ENCODE measurements around the gene RTEL1. TPM values are rescaled to one million over a fixed set of nuclear protein-coding genes. Genes with fewer than 3 reads are reported as not detected.

Gene RTEL1
- total RNA-seq, 2 donors from 2014 or later, result 26.8 to 34.6 TPM

DNA sequence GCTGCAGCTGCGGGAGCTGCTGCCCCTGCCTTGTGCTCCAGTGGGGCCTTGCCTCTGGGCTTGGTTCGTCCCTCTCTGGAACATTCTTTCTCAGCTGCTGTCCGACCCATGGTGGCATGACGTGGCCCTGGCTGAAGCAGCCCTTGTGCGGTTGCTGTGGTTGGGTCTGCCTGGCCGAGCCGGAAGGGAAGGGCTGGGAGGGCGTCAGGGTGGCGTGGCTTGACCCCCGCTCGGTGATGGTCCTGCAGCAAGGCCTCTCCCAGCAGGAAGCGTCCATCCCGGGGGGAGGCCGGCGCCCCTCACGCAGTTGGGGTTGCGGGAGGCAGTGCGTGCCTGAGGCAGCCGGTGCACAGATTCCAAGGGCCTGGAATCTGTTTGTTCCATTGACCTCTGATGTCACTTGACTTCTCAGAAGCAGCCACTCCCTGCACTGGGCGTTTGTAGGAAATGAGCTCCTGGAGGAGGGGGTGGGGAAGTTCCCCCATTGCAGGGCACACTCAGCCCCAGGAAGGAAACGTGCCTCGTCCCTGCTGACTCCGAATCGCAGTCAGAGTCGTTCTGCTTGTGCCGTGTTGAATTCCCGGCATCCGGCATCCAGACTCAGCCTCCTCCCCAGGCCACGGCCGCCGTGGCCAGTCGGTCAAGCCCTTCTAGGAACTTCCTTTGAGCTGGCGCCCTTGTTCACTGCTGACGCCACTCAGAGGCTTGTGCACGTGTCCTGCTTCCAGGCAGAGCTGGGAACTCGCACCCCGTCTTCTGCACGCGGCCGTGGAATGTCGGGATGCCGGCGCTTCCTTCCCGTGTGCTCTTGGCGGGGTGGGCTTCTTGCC lies 28.6 kb downstream of the RTEL1 start:
- H3K9me3 Mint-ChIP-seq, result no peaks in the 10 kb centered on the region
- peak; percentile 31 to 62 for ATAC-seq (replicated peaks in 1 of 2)
- peaks cover 0 to 2% of the 10 kb centered on the region in 2 donors for H3K36me3 Mint-ChIP-seq (ENCODE audit: insufficient read depth in 2 of 2)
- no peaks in the 10 kb centered on the region for H3K27me3 Mint-ChIP-seq (ENCODE audit: low read depth)
- H3K4me3 Mint-ChIP-seq, result no peak overlapping the region
- H3K4me1 Mint-ChIP-seq (ENCODE audit: low read depth), result peaks cover 5% of the 10 kb centered on the region
- DNase-seq, result peak; percentile 32 to 39
- H3K27ac Mint-ChIP-seq, result no peak overlapping the region

- H3K36me3 Mint-ChIP-seq (ENCODE audit: insufficient read depth in 2 of 2), result peaks cover 0 to 3% of the 10 kb centered on the region in 2 donors
- no peaks in the 10 kb centered on the region for H3K27me3 Mint-ChIP-seq (ENCODE audit: low read depth)
- no peak overlapping the region for H3K27ac Mint-ChIP-seq
- H3K4me1 Mint-ChIP-seq (ENCODE audit: low read depth), result peaks cover 5% of the 10 kb centered on the region
- H3K9me3 Mint-ChIP-seq, result no peaks in the 10 kb centered on the region
- no peak overlapping the region for H3K4me3 Mint-ChIP-seq
- ATAC-seq (replicated peaks in 1 of 2) (no peak), DNase-seq (no peak)
Observed at GRCh38 chr20:63687419-63688178, 29.5 kb downstream of the RTEL1 start.

- peaks cover 0 to 3% of the 10 kb centered on the region in 2 donors for H3K36me3 Mint-ChIP-seq (ENCODE audit: insufficient read depth in 2 of 2)
- H3K9me3 Mint-ChIP-seq, result no peaks in the 10 kb centered on the region
- H3K4me1 Mint-ChIP-seq (ENCODE audit: low read depth), result peaks cover 5% of the 10 kb centered on the region
- H3K27me3 Mint-ChIP-seq (ENCODE audit: low read depth), result no peaks in the 10 kb centered on the region
- no peak overlapping the region for H3K4me3 Mint-ChIP-seq
- ATAC-seq (replicated peaks in 1 of 2), result no peak
- DNase-seq, result no peak
- H3K27ac Mint-ChIP-seq, result no peak overlapping the region
Observed at GRCh38 chr20:63688228-63689045, 30.3 kb downstream of the RTEL1 start.

DNA sequence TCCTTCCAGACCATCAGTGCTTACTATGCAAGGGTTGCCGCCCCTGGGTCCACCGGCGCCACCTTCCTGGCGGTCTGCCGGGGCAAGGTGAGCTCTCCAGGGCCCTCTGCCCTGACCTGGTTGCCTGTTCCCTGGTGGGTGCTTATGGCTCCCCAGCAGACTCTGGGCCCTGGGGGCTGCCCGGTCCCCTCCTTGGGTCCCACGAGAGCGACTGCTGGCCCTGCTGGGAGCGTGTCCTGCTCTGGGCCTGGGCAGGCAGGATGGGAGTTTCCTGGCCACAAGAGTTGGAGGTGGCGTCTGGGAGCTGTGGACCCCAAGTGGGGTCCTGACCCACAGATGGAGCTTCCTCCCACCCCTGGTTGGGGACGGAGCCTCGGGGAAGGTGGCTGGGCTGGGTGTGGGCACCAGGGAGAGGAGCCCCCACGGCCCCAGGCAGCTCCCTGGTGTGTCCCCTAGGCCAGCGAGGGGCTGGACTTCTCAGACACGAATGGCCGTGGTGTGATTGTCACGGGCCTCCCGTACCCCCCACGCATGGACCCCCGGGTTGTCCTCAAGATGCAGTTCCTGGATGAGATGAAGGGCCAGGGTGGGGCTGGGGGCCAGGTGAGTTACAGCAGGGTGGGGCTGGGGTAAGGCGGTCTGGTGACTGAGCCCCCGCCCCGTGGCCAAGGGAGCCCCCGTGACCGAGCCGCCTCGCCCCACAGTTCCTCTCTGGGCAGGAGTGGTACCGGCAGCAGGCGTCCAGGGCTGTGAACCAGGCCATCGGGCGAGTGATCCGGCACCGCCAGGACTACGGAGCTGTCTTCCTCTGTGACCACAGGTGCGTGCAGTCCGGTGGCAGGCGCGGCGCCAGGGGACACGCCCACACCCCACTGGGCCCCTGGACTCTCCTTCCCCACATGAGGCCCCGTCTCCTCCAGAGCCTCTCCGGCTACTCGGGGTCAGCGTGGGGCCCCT lies 31.2 kb downstream of the RTEL1 start:
- Mint-ChIP-seq H3K4me1 (ENCODE audit: low read depth) (peaks cover 5% of the 10 kb centered on the region), H3K4me3 (no peak overlapping the region), H3K27ac (no peak overlapping the region), H3K9me3 (no peaks in the 10 kb centered on the region), H3K36me3 (ENCODE audit: insufficient read depth in 2 of 2) (peaks cover 2 to 6% of the 10 kb centered on the region in 2 donors), H3K27me3 (ENCODE audit: low read depth) (no peaks in the 10 kb centered on the region)
- DNase-seq (no peak), ATAC-seq (replicated peaks in 1 of 2) (no peak)

GRCh38 chr20:63690003-63690897 lies 32.1 kb downstream of the RTEL1 start:
- Mint-ChIP-seq H3K4me1 (ENCODE audit: low read depth) (peaks cover under 1% of the 10 kb centered on the region), H3K9me3 (no peaks in the 10 kb centered on the region), H3K27ac (no peak overlapping the region)

GRCh38 chr20:63690898-63691710 lies 33.0 kb downstream of the RTEL1 start:
- Mint-ChIP-seq H3K27me3 (ENCODE audit: low read depth) (no peaks in the 10 kb centered on the region), H3K4me3 (no peak overlapping the region), H3K4me1 (ENCODE audit: low read depth) (peaks cover 2% of the 10 kb centered on the region), H3K9me3 (no peaks in the 10 kb centered on the region), H3K27ac (no peak overlapping the region), H3K36me3 (ENCODE audit: insufficient read depth in 2 of 2) (peaks cover 2 to 6% of the 10 kb centered on the region in 2 donors)
- no peak for DNase-seq
- ATAC-seq (replicated peaks in 1 of 2), result no peak

More at GRCh38 chr20:63690003-63690897, 32.1 kb downstream of the RTEL1 start:
- ATAC-seq (replicated peaks in 1 of 2), result no peak
- no peak overlapping the region for H3K4me3 Mint-ChIP-seq
- no peaks in the 10 kb centered on the region for H3K27me3 Mint-ChIP-seq (ENCODE audit: low read depth)
- peaks cover 2 to 6% of the 10 kb centered on the region in 2 donors for H3K36me3 Mint-ChIP-seq (ENCODE audit: insufficient read depth in 2 of 2)
- no peak for DNase-seq

GRCh38 chr20:63691711-63692435 lies 33.8 kb downstream of the RTEL1 start:
- ATAC-seq (replicated peaks in 1 of 2), result no peak
- Mint-ChIP-seq H3K9me3 (no peaks in the 10 kb centered on the region), H3K27ac (no peak overlapping the region), H3K4me1 (ENCODE audit: low read depth) (peaks cover 6% of the 10 kb centered on the region), H3K4me3 (no peak overlapping the region), H3K36me3 (ENCODE audit: insufficient read depth in 2 of 2) (peaks cover 2 to 6% of the 10 kb centered on the region in 2 donors), H3K27me3 (ENCODE audit: low read depth) (no peaks in the 10 kb centered on the region)
- DNase-seq, result no peak

- Mint-ChIP-seq H3K4me1 (ENCODE audit: low read depth) (peaks cover 6% of the 10 kb centered on the region), H3K36me3 (ENCODE audit: insufficient read depth in 2 of 2) (peaks cover 2 to 6% of the 10 kb centered on the region in 2 donors), H3K27ac (peak overlapping the region; percentile 44), H3K27me3 (ENCODE audit: low read depth) (no peaks in the 10 kb centered on the region), H3K9me3 (no peaks in the 10 kb centered on the region), H3K4me3 (no peak overlapping the region)
- DNase-seq (no peak), ATAC-seq (replicated peaks in 1 of 2) (no peak)
Observed at GRCh38 chr20:63692436-63693082, 34.4 kb downstream of the RTEL1 start.

DNA sequence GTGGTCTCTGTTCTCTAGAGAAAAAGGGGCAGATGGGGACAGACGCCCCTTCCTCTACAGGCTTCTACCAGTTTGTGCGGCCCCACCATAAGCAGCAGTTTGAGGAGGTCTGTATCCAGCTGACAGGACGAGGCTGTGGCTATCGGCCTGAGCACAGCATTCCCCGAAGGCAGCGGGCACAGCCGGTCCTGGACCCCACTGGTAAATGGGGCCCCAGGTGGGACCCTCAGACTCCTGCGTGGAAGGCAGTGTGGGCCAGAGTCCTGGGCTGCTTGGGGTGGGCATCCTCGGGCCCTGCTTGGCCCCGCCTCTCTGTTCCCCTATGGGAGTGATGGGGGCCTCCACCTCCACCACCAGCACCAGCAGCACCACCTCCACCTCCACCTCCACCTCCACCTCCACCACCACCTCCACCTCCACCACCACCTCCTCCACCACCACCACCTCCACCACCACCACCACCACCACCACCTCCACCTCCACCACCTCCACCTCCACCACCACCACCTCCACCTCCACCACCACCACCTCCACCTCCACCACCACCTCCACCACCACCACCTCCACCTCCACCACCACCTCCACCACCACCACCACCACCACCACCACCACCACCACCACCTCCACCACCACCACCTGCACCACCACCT lies 35.1 kb downstream of the RTEL1 start:
- Mint-ChIP-seq H3K36me3 (ENCODE audit: insufficient read depth in 2 of 2) (peaks cover 2 to 6% of the 10 kb centered on the region in 2 donors), H3K27me3 (ENCODE audit: low read depth) (no peaks in the 10 kb centered on the region), H3K27ac (no peak overlapping the region), H3K9me3 (no peaks in the 10 kb centered on the region), H3K4me3 (no peak overlapping the region), H3K4me1 (ENCODE audit: low read depth) (peaks cover 6% of the 10 kb centered on the region)
- ATAC-seq (replicated peaks in 1 of 2) (no peak), DNase-seq (no peak)
